Naive B cell (primary cell): ENCODE measurements around the gene PRKACA. TPM values are rescaled to one million over a fixed set of nuclear protein-coding genes. Genes with fewer than 3 reads are reported as not detected.
"Not testable (repeated sequence)": the region's sequence is repeated elsewhere in the genome, so short reads cannot be mapped to it uniquely, and the experiment has no call there.

Experiments used
- ATAC-seq, 2 donors: fragments of 150-1000 bp; cut with Tn5 transposase; 2 replicates each; pipeline ENCODE4 v1.10.0; 2021; ENCODE audit warnings: low read depth in 2 of 2, mild to moderate bottlenecking in 2 of 2, moderate library complexity in 2 of 2
- DNase-seq: peaks from one replicate; pipeline ENCODE4 v3.0.0; 2022
- H3K27ac Mint-ChIP-seq, 6 donors: one replicate each; pipeline ENCODE4 v1.8.0; 2020 to 2022; ENCODE audit warnings: mild to moderate bottlenecking in 6 of 6, mixed read lengths in 6 of 6, moderate library complexity in 5 of 6, inconsistent platforms in 2 of 6
- H3K27me3 Mint-ChIP-seq, 3 donors: one replicate each; pipeline ENCODE4 v1.8.0; 2021 to 2022; ENCODE audit warnings: mixed read lengths in 3 of 3, mild to moderate bottlenecking in 1 of 3
- H3K36me3 Mint-ChIP-seq, 2 donors: one replicate each; pipeline ENCODE4 v1.8.0; 2020 to 2022; ENCODE audit warnings: mixed read lengths in 2 of 2, inconsistent platforms in 1 of 2, mild to moderate bottlenecking in 1 of 2
- H3K4me1 Mint-ChIP-seq, 3 donors: one replicate each; pipeline ENCODE4 v1.8.0; 2020 to 2022; ENCODE audit warnings: mixed read lengths in 3 of 3, inconsistent platforms in 1 of 3, mild to moderate bottlenecking in 1 of 3, moderate library complexity in 1 of 3
- H3K4me3 Mint-ChIP-seq, 8 donors: one replicate each; pipeline ENCODE4 v1.8.0; 2020 to 2022; ENCODE audit warnings: mild to moderate bottlenecking in 8 of 8, mixed read lengths in 8 of 8, moderate library complexity in 8 of 8, inconsistent platforms in 2 of 8
- H3K9me3 Mint-ChIP-seq, 7 donors: one replicate each; pipeline ENCODE4 v1.8.0; 2020 to 2022; ENCODE audit warnings: mixed read lengths in 7 of 7, mild to moderate bottlenecking in 5 of 7, inconsistent platforms in 2 of 7, moderate library complexity in 1 of 7
- polyA plus RNA-seq, 6 donors: library from polyadenylated mRNA; unstranded; fragments of 300-500 nt; fragmentation: Illumina TruSeq; gene quantifications; one replicate each; pipeline ENCODE4 v1.2.3, GENCODE V29; 2021; ENCODE audit warnings: low read depth in 6 of 6

The PRKACA gene
- polyA plus RNA-seq, 6 donors from 2014 or later: 0.60 to 3.1 (median 1.2) TPM; not detected in 1

DNA sequence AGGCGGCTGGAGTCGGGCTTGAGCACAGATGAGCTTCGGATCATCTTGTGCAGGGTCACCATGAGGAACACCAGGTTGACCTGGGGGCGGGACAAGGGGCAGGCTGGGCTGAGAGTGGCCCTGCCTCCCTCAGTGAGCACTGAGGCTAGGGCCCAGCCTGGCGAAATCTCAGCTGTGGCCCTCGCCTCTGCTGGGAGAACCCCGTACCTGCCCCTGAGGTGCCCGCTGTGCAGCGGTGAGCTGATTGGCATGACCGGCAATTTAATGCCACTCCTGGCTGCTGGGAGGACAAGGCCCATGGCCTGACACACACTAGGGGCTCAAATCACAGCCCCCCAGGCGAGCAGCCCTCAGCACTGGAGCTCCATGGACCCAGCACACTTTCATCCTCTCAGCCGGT lies 38.6 kb upstream of the PRKACA start:
- Mint-ChIP-seq H3K36me3 (no peaks in the 10 kb centered on the region), H3K4me3 (no peak overlapping the region), H3K9me3 (no peaks in the 10 kb centered on the region), H3K4me1 (peaks cover 0 to 3% (median 0%) of the 10 kb centered on the region in 3 donors), H3K27me3 (no peaks in the 10 kb centered on the region), H3K27ac (no peak overlapping the region)
- no peak for DNase-seq
- ATAC-seq: no peak

DNA sequence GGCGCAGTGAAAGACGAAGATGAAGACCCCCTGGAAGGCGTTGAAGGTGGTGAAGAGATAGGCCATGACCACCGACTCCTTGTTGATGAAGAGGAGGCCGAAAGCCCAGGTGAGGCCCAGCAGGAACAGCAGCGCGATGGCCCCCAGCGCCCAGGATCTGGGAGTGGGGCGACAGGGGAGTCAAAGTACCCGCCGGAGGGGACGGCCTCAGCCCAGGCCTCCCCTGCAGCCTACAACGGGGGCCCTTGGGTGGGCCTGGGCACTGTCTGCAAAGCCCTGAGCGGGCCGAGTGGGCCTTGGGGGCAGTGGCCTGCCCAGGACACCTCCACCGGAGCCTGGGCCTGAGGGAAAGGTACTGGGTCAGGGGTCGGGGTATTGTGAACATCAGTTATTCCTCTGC lies 37.8 kb upstream of the PRKACA start:
- no peaks in the 10 kb centered on the region for H3K36me3 Mint-ChIP-seq
- peak overlapping the region in 2 of 6 donors; percentile 26 to 64 for H3K27ac Mint-ChIP-seq
- no peaks in the 10 kb centered on the region for H3K27me3 Mint-ChIP-seq
- no peaks in the 10 kb centered on the region for H3K9me3 Mint-ChIP-seq
- no peak for DNase-seq
- ATAC-seq: no peak
- H3K4me1 Mint-ChIP-seq: peaks cover 0 to 3% (median 0%) of the 10 kb centered on the region in 3 donors
- no peak overlapping the region for H3K4me3 Mint-ChIP-seq

GRCh38 chr19:14152713-14153112 lies 35.2 kb upstream of the PRKACA start:
- no peaks in the 10 kb centered on the region for H3K36me3 Mint-ChIP-seq
- no peak overlapping the region for H3K4me3 Mint-ChIP-seq
- H3K27me3 Mint-ChIP-seq: no peaks in the 10 kb centered on the region
- no peak for DNase-seq
- H3K9me3 Mint-ChIP-seq: no peaks in the 10 kb centered on the region
- H3K27ac Mint-ChIP-seq: peak overlapping the region in 1 of 6 donors; percentile 70
- H3K4me1 Mint-ChIP-seq: peaks cover 18 to 25% (median 22%) of the 10 kb centered on the region in 3 donors
- no peak for ATAC-seq

- Mint-ChIP-seq H3K4me3 (peak overlapping the region in 2 of 8 donors; percentile 8 to 25), H3K27ac (peak overlapping the region in 1 of 6 donors; percentile 41), H3K9me3 (no peaks in the 10 kb centered on the region), H3K4me1 (peaks cover 27 to 37% (median 30%) of the 10 kb centered on the region in 3 donors), H3K36me3 (no peaks in the 10 kb centered on the region), H3K27me3 (no peaks in the 10 kb centered on the region)
- ATAC-seq (no peak), DNase-seq (no peak)
Observed at GRCh38 chr19:14150770-14151661, 33.5 kb upstream of the PRKACA start.

GRCh38 chr19:14150041-14150769 lies 32.6 kb upstream of the PRKACA start:
- ATAC-seq: no peak
- no peaks in the 10 kb centered on the region for H3K27me3 Mint-ChIP-seq
- H3K27ac Mint-ChIP-seq: peak overlapping the region in 3 of 6 donors; percentile 29 to 99 (median 87)
- H3K4me1 Mint-ChIP-seq: peaks cover 27 to 43% (median 36%) of the 10 kb centered on the region in 3 donors
- no peaks in the 10 kb centered on the region for H3K36me3 Mint-ChIP-seq
- H3K9me3 Mint-ChIP-seq: no peaks in the 10 kb centered on the region
- no peak for DNase-seq
- peak overlapping the region in 7 of 8 donors; percentile 82 to 92 (median 84) for H3K4me3 Mint-ChIP-seq

DNA sequence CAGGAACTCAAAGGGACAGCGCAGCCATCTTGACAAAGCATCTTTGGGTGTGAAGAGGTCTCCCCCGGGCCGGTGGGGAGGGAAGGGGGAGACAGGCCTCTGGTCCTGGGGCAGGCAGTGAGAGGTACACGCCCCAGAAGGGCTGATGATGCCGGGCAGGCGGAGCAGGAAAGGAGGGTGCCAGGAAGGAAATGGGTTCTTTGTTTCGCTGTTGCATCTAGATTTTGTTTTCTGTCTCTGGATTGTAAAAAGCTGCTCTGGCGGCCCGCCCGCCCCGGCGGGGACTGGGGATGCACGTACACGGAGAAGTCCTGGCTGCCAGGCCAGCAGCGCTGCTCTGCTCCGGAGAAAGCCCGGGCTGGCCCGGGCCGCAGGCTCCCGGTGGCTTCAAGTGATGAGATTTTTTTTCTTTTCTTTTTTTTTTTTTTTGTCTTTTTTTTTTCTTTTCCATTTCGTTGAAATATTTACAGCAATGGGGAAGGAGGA lies 32.0 kb upstream of the PRKACA start:
- Mint-ChIP-seq H3K9me3 (no peaks in the 10 kb centered on the region), H3K36me3 (no peaks in the 10 kb centered on the region), H3K4me1 (peaks cover 32 to 43% (median 36%) of the 10 kb centered on the region in 3 donors), H3K27ac (peak overlapping the region in 5 of 6 donors; percentile 79 to 99 (median 87)), H3K4me3 (peak overlapping the region; percentile 56 to 92 (median 84)), H3K27me3 (no peaks in the 10 kb centered on the region)
- DNase-seq (peak; percentile 32), ATAC-seq (peak; percentile 74 to 78)

DNA sequence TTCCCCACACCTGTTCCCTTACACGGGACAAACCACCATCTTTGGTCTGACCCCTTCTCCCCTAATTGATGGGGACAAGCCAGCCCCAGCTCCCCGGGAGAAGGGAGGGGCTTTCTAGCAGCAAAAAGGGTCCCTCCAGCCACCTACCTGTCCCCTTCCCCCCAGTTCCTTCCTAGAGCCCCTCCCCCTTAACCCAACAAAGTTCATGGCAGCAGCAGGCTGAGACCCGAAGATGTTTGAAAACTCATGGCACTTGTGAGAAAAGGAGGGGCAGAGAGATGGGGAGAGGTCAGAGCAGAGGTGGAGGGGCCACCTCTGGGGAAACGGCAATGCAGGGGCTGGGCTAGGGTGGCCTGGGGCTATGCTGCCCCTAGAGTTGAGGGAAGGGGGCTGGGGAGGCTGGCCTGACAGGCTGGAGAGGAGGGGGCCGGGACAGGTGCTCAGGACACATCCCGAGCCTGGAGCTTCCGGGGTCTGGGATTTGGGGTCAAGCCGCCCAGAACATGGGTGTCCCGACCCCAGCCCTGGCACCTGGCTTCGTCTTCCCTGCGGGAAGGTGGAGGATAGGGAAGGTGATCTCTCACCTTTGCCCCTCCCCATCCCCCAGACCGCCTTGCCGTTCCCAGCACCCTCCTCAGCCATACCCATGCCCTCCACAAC lies 31.3 kb upstream of the PRKACA start:
- peak overlapping the region; percentile 56 to 92 (median 84) for H3K4me3 Mint-ChIP-seq
- H3K36me3 Mint-ChIP-seq: no peaks in the 10 kb centered on the region
- peaks cover 32 to 43% (median 36%) of the 10 kb centered on the region in 3 donors for H3K4me1 Mint-ChIP-seq
- peak overlapping the region in 4 of 6 donors; percentile 87 to 99 (median 89) for H3K27ac Mint-ChIP-seq
- DNase-seq (no peak), ATAC-seq (no peak)
- no peaks in the 10 kb centered on the region for H3K9me3 Mint-ChIP-seq
- H3K27me3 Mint-ChIP-seq: no peaks in the 10 kb centered on the region

DNA sequence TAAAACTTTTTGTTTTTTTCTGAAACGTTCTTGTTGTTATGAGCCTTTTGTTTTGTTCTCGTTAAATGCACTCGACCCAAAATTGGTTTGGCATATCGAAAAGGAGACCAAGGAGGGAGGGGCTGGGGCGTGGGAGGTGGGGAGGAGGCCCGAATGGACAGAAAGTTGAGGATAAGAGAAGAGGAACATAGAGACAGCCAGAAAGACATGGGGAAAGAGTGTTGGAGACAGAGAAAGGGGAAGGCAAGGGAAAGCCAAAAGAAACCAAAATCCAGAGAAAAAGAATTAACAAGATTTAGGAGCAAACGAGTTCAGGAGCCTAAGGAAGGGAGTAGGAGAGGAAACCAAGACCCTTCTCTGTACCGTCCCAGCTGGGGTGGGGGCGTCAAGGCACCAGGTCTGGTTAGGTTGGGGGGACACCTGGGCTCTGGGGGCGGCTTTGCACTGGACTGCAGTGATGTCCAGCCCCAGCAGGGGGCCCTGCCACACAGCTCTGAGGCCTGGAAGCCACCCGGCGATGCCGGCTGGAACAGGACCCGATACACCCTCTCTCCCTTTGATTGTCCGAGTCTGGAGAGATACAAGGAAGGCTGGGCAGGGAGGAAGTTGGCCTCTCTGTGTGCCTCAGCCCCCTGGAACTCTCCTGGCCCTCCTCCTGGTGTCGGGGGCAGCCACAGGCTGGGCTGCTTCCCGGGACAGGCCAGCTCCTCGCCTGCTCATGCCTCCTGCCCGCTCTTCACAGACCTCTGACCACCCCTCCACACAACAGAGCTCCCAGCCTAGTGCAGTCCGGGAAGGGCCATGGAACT lies 30.4 kb upstream of the PRKACA start:
- H3K27me3 Mint-ChIP-seq: no peaks in the 10 kb centered on the region
- peak overlapping the region in 6 of 8 donors; percentile 5 to 84 (median 57) for H3K4me3 Mint-ChIP-seq
- ATAC-seq: peak; percentile 61 to 65
- H3K9me3 Mint-ChIP-seq: no peaks in the 10 kb centered on the region
- peak overlapping the region; percentile 3 to 93 (median 72) for H3K27ac Mint-ChIP-seq
- no peak for DNase-seq
- peaks cover 32 to 43% (median 36%) of the 10 kb centered on the region in 3 donors for H3K4me1 Mint-ChIP-seq
- H3K36me3 Mint-ChIP-seq: no peaks in the 10 kb centered on the region

- no peak for DNase-seq
- H3K27ac Mint-ChIP-seq: no peak overlapping the region
- peak overlapping the region in 1 of 8 donors; percentile 6 for H3K4me3 Mint-ChIP-seq
- no peaks in the 10 kb centered on the region for H3K27me3 Mint-ChIP-seq
- peaks cover 32 to 48% (median 36%) of the 10 kb centered on the region in 3 donors for H3K4me1 Mint-ChIP-seq
- H3K36me3 Mint-ChIP-seq: no peaks in the 10 kb centered on the region
- ATAC-seq: no peak
- no peaks in the 10 kb centered on the region for H3K9me3 Mint-ChIP-seq
Observed at GRCh38 chr19:14146789-14147216, 29.2 kb upstream of the PRKACA start.

- H3K4me1 Mint-ChIP-seq: peaks cover 32 to 51% (median 36%) of the 10 kb centered on the region in 3 donors
- H3K27ac Mint-ChIP-seq: peak overlapping the region in 2 of 6 donors; percentile 66 to 89
- not testable (repeated sequence) for ATAC-seq, DNase-seq, H3K36me3 Mint-ChIP-seq, H3K9me3 Mint-ChIP-seq, H3K27me3 Mint-ChIP-seq
- H3K4me3 Mint-ChIP-seq: peak overlapping the region in 1 of 8 donors; percentile 66
Observed at GRCh38 chr19:14146169-14146568, 28.6 kb upstream of the PRKACA start.

GRCh38 chr19:14145381-14145780 lies 27.8 kb upstream of the PRKACA start:
- Mint-ChIP-seq H3K9me3 (no peaks in the 10 kb centered on the region), H3K27ac (peak overlapping the region in 1 of 6 donors; percentile 38), H3K36me3 (no peaks in the 10 kb centered on the region), H3K4me3 (peak overlapping the region in 1 of 8 donors; percentile 26), H3K27me3 (no peaks in the 10 kb centered on the region), H3K4me1 (peaks cover 32 to 54% (median 36%) of the 10 kb centered on the region in 3 donors)
- ATAC-seq (no peak), DNase-seq (no peak)
